ENCODE results near the gene TMBIM6. TPM values are rescaled to one million over a fixed set of nuclear protein-coding genes. Genes with fewer than 3 reads are reported as not detected.

TMBIM6 gene
- total and polyA plus RNA-seq, 9 of the 15 experiments (the other 6 are each of a cell fraction or from before 2014, with no cell fraction given), result 147 to 1,288 (median 352) TPM

- TF ChIP-seq ZMIZ1 (IDR thresholded peaks at IDR 0.05; ENCODE audit: low read depth in 2 of 2, low read length in 2 of 2) (peak in 1 of 2 experiments; percentile 28; a peak in 1 of 4 replicates), MXI1 (IDR thresholded peaks at IDR 0.05; ENCODE audit: low read depth, low read length) (no peak), NFYB (IDR thresholded peaks at IDR 0.05; ENCODE audit: extremely low read depth, insufficient read length) (no peak), RUNX1 (IDR thresholded peaks at IDR 0.05; ENCODE audit: low read depth) (no peak), ZC3H11A (IDR thresholded peaks at IDR 0.05; ENCODE audit: low read depth, low read length) (no peak), IRF9 (tag; IDR thresholded peaks at IDR 0.05) (0 out of 2 replicates have a peak, but pooled peaks have one; percentile 41), FIP1L1 (IDR thresholded peaks at IDR 0.05; ENCODE audit: low read depth, low read length, poor library complexity, severe bottlenecking) (no peak), SRSF3 (IDR thresholded peaks at IDR 0.05; ENCODE audit: insufficient read depth, low read length) (no peak), HMGN3 (IDR thresholded peaks at IDR 0.05; ENCODE audit: borderline replicate concordance, extremely low read depth, insufficient read length, low read depth, low read length) (no peak), PRDM10 (IDR thresholded peaks at IDR 0.05; ENCODE audit: partially characterized antibody) (no peak), ZNF311 (CRISPR knock-in tag; IDR thresholded peaks at IDR 0.05) (0 out of 2 replicates have a peak, but pooled peaks have one; percentile 38), TRIM24 (IDR thresholded peaks at IDR 0.05) (peak; percentile 95), TBP (optimal IDR thresholded peaks at IDR 0.05; ENCODE audit: low read depth, low read length) (no peak), MECOM (CRISPR knock-in tag; IDR thresholded peaks at IDR 0.05) (peak; percentile 66; the same call in 1 of the 2 replicates), ZNF766 (CRISPR knock-in tag; conservative IDR thresholded peaks at IDR 0.05) (peak; percentile 80; the same call in 1 of the 2 replicates), HNRNPH1 (optimal IDR thresholded peaks at IDR 0.05; ENCODE audit: low read depth, low read length) (no peak)
Measured at GRCh38 chr12:49730568-49731101, 10.7 kb upstream of the TMBIM6 start (continued).

Measured in K562 (cell line).